GM12872 (cell line): ENCODE data around the gene ZNRF2.

Experiments
- TF ChIP-seq, protein P1 (sequence below): IDR thresholded peaks from 3 replicates; pipeline ENCODE4 v1.5.1; 2011; ENCODE audit warnings: low read depth, mild to moderate bottlenecking, low read length, moderate library complexity; ENCODE audit not compliant: insufficient read depth

The ZNRF2 gene

DNA sequence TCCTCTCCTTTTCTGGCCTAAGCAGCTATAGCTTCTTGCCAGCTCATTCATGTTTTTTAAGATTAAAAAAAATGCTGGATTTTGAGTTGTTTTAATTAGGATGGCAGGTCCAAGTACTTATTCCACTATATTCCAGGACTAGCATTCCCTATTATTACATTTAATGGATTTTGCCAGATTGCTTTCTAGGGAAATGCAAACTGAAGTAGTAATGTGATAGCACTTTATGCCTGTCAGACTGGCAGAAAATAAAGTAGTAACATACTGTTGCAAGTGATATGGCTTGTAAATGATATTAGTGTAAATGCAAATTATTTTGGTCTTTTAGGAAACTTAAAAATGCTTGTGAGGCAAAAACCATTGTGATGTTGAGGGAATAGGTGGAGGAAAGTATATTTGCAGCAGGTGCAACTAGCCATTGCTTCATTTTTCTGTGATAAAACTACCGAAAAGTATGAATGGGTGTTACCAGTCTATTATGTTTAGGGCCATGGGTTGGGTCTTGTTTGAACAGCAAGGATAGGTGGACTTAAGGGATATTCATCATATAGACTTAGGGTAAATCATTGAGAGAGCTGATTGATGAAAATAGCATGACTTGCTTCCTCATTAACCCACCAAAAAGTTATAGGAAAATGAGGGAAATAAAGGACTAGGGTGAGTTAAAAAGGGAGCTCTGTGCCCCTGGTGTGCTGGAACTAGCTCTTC lies 19.9 kb downstream of the ZNRF2 start:
- TF ChIP-seq, protein P1, sequence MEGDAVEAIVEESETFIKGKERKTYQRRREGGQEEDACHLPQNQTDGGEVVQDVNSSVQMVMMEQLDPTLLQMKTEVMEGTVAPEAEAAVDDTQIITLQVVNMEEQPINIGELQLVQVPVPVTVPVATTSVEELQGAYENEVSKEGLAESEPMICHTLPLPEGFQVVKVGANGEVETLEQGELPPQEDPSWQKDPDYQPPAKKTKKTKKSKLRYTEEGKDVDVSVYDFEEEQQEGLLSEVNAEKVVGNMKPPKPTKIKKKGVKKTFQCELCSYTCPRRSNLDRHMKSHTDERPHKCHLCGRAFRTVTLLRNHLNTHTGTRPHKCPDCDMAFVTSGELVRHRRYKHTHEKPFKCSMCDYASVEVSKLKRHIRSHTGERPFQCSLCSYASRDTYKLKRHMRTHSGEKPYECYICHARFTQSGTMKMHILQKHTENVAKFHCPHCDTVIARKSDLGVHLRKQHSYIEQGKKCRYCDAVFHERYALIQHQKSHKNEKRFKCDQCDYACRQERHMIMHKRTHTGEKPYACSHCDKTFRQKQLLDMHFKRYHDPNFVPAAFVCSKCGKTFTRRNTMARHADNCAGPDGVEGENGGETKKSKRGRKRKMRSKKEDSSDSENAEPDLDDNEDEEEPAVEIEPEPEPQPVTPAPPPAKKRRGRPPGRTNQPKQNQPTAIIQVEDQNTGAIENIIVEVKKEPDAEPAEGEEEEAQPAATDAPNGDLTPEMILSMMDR: no peak

DNA sequence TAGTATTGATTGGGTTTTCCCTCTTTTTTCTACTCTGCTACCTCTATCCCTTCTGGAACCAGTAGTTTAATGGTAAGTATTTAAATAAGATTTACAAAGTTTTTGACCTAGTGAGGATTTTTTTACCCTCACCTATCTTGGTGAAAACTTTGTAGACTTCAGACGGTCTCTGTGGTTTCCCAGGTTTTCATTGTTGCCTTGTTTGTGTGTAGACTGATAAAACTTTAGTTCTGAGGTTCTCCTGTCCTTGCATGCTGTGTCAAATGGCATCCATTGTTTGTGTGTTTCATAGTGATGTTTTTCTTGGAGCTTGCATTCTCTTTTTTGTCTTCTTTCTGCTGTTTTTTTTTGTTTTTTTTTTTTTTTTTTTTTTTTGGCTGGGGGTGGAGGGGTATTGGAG lies 22.6 kb downstream of the ZNRF2 start:
- TF ChIP-seq, protein P1: no peak

DNA sequence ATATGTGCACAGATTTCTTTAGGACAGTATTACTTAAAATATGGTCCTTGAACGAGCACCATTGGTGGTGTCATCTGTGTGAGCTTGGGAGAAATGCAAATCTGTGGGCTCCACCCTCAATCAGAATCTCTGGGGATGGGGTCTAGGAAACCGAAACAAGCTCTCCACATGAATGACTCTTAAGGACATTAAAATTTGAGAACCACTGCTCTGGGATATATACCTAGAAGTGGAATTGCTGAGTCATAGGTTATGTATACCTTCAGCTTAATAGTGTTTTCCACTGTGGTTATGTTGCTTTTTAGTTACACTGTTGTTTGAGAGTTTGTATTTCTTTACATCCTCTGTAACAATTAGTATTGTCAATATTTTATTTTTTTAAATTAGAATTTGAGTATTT lies 24.0 kb downstream of the ZNRF2 start:
- TF ChIP-seq, protein P1: no peak

DNA sequence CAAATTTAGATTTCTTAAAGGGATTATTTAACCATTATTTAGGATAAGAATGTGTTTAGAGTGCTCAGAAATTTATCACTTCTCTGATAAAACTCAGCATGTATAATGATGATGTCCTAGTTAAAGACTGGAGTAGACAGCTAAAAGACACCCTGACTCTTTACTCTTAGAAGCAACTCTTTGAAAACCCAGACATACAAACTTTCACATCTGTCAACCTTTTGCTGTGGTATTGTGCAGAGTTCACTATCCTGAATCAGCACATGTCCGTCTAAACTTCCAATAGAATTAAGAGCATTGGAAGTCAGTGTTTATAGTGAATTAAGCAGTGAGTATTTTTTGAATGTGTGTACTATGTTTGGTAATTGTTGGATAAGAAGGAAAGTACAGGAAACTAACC lies 24.9 kb downstream of the ZNRF2 start:
- TF ChIP-seq, protein P1: no peak

DNA sequence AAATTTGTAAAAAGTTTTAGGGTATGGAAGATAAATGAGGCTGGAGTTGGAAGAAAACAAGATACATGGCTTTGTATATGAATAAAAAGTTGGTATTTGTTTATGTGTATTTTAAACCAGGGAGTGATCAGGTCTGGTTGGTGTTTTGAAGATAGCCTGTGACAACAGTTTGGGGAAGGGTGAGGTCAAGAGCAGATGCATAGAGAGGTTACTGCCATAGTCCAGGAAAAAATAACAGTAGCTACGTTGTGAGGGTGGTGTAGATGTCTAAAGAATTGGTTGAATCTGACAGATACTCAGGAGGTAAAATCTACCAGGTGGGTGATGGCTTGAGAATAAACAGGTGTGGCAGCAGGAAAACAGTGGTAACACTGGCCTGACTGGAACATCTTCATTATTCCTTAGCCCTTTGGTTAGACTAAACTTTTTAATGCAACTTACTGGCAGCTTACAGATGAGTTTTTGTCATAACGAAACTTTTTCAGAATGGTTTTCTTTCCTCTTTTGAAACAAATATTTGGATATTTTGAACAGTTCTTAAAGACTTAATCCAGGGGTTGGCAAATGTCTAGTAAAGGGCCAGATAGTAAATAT lies 25.5 kb downstream of the ZNRF2 start:
- TF ChIP-seq, protein P1: no peak

DNA sequence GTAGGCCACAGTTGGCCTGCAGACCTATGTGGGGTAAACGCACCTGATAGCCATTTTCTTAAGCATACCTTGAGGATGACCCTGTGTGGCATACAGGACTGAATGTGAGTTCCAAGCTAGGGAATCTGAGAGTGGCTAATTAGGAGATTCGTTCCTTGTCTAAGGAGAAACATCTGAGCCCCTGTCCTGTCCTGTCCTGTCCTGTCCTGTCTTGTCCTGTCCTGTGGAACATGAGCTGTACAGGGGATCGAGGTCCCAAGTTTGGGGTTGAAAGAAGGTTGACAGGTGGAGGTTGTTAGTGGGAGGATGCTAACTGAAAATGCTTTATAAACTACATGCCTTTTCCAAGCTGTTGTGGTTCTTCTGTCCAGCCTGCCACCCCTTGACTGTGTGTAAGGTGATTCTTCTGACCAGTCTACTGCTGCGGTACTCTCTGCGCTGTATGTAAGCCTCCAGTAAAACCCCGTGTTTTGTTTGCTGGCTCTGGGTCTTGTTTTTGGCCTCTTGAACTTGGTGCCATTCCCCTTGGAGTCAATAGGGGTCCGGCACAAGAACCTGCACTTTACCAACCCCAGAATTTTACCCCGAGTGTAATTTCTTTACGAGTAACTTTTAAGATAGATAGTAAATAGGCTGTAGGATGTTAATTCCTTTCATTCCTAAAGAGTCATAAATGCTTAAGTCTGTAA lies 26.4 kb downstream of the ZNRF2 start:
- TF ChIP-seq, protein P1: no peak

DNA sequence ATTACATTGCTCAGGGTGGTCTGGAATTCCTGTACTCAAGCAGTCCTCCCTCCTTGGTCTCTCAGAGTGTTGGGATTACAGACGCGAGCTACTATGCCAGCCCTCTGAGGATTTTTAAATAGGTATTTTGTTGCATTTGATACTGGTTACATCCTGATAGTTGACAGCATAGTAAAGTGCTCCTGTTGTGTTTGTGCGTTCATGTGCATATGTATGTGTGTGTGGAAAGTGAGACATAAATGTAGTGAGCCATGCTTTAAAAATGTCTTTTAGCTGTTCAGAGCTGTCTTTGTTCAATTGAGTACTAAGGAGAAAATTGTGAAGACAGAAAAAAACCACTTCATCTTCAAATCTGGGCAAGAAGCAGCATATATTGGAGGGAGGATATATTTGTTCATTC lies 27.8 kb downstream of the ZNRF2 start:
- TF ChIP-seq, protein P1: no peak
